ENCODE measurements around the gene COQ8A. TPM values are rescaled to one million over a fixed set of nuclear protein-coding genes. Genes with fewer than 3 reads are reported as not detected.

COQ8A gene
- total RNA-seq: 4.7 and 16.4 TPM in 2 replicates

DNA sequence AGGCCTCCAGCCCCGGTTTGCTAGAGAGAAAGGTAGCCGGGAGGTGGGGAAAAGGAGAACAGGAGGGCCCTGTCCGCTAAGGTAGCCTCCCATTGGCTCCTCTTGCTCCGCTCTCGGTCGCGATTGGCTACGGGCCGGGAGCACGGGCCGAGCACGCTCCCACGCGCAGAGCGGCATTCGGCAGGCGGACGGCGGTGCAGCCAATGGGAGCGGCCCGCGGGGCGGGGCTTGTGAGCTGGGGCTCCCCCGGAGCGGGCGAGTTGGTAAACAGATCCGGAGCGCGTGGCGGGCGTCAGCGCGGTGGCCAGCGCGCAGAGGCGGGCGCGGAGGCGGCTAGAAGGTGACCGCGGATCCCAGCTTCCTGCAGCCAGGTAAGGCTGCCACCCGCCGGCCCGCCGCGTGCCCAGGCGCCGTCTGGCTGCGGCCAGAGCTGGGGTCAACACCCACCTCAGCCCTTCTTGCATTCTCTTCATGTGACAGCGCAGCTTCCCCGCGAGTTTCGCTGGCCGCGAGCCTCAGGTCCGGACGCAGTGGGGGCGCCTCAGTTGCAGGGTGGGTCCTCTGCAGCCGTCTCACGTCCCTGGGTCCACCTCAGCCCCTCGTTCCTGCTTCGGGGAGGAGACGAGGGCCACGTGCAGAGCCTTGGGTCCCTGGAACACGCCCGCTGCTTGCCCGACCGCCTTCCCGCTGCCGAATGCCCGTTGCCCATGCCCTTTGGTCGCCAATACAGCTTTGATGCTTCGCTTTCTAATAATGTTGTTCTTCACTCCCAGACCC is at the start of gene COQ8A:
COQ8A (plus strand) TSS at position 266 of the 777 bp plus-strand sequence. CDS start 21,092 bp downstream, outside the sequence.
- peak; percentile 97 for DNase-seq (ENCODE audit: low read depth)

DNA sequence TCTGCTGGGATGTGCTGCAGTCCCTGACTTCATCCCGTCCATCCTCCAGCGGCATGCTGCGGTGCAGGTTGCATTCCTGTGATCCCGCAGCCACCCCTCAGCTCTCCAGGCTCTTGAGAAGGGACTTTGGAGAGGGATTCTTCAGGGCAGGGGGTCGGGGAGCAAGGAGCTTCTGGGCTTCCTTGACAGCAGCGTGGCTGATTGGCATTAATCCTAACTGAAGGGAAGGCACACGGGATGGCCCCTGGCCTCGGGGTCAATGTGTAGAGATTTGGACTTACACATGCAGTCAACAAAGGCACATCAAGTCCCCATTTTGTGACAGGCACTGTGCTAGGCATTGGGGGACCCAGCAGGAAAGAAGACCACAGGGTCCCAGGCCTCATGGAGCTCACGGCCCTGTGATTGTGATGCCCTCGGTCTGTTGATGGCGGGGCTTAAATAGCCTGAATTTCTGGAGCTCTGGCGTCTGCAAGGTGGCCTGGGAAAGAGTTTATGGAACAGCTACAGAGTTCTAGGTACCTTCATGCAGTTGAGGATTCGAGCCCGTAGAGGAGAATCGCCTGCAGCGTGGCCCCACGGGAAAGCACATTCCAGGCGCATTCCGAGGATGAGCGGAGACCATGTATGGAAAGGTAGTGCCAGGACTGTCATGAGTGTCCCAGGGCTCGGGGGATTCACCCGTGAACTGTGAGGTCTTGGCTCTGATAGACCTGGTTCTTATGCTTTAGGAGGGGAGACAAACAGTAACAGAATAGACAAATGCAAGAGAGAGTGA is 49.6 kb upstream of the COQ8A start:
- no peak for DNase-seq (ENCODE audit: low read depth)

DNA sequence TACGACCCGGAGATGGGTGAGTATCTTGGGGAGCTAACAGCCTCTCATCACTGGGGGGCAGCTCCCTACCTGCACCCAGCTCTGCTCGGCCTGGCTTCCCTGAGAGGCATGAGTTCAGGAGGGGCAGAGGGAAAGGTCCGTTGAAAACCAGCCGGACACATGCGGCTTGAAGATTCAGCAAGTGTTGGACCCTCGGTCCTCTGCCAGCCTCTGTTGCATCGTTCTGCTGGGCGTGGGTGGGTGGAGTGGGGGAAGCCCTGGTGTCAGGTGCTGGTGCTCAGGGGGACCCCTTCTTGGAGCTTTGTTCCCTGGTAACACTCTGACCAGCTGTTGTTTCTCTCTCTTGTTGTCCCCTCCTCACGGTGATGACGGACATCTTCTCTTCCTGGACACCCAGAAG is 48.7 kb upstream of the COQ8A start:
- no peak for DNase-seq (ENCODE audit: low read depth)

DNA sequence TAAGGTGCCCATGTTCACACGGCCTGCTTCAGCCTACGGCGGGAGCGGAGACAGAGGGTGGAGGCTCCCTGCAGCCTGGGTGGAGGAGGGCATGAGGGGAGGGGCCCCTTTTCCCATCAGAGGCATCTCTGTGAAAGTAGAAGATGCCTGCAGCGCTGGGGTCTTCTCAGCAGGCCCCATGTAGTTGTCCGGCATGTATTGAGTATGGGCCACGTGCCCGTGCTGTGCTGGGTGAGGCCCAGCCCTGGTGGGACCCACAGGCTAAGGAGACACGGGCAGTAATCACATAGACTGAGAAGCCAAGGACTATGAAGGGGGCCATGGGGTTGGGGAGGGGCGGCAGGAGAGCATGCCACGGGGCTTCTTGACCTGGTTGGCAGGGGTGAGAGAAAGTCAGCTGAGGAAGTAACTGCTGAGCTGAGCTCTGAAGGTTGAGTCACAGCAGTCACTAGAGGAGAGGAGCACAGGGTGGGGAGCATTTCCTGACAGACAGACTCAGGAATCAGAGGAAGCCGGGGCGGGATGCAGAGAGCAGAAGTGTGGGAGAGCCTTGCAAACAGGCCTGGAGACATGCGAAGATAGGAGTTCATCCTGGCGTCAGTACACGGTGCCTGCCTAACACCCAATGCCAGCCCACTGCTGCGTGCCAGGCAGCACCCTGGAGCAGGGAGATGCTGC is 48.1 kb upstream of the COQ8A start:
- DNase-seq (ENCODE audit: low read depth): no peak

DNA sequence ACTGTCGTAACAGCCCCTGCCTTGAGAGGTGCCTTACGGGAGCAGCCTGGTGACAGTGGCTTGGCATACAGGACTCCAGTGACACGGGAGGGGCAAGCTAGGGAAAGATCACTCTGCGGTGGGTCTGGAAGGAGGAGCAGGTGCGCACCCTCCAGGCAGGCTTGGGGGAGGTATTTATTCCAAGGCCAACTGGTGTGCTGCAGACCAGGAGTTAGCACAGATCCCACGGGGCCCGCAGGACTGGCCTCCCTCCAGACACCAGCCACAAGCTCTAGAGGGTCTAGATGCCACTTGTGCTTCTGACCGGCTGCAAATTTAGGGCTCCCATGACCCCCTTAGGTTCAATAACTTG is 47.6 kb upstream of the COQ8A start:
- no peak for DNase-seq (ENCODE audit: low read depth)

DNA sequence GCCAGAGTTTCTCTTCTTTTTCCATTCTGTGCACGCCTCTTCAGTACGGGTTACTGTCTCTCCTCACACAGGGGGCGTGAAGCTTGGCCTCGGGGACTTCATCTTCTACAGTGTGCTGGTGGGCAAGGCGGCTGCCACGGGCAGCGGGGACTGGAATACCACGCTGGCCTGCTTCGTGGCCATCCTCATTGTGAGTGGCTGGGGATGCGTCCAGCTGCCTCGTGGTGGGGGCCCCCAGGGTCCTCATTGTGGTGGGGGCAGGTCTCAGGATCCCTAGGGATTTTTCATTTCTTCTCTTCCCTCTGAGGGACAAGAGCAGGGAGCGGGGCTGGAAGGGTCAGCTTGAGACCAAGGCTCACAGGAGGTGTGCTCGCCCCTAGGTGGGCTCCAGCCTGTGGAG is 46.2 kb upstream of the COQ8A start:
- DNase-seq (ENCODE audit: low read depth): no peak

DNA sequence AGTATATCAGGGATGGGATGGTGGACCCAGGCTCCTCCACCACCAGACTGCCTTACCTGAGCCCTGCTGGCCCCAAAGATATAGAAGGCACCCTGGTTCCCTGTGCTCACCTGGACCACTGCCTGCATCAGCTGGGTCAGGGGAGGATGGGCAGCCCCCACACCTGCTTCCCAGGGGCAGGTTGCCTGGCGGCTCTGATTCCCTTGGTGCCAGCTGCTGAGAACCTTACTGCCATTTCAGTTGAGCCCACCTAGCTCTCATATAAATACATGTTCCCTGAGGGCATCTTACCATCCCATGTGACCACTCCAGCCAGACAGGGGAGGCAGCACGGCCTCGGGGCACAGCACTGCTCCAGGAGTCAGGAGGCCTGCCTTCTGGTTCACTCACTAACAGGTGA is 45.3 kb upstream of the COQ8A start:
- DNase-seq (ENCODE audit: low read depth): no peak

DNA sequence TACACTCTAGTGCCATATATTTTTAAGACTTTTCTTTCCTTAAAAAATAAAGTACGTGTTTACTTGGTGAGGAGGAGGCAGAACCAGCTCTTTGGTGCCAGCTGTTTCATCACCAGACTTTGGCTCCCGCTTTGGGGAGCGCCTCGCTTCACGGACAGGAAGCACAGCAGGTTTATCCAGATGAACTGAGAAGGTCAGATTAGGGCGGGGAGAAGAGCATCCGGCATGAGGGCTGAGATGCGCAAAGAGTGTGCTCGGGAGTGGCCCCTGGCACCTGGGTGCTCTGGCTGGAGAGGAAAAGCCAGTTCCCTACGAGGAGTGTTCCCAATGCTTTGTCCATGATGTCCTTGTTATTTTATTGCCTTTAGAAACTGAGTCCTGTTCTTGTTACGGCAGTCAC is 44.5 kb upstream of the COQ8A start:
- DNase-seq (ENCODE audit: low read depth): no peak

DNA sequence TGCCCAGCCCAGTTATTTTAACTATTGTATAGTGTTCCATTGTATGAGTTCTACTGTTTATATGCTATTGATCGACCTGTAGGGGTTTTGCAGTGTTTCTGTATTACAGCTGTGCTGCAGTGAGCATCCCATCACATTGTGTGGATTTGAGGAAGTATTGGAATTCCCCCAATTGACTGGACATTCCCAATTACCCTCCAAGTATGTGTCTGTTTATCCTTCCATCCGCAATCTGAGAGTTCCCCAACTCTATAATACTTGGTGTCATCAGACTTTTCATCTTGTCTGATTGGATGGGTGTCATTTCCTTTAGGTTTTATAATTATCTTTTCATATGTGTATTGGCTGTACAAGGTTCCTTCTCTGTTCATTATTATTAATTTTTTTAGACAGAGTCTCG is 41.8 kb upstream of the COQ8A start:
- DNase-seq (ENCODE audit: low read depth): no peak

DNA sequence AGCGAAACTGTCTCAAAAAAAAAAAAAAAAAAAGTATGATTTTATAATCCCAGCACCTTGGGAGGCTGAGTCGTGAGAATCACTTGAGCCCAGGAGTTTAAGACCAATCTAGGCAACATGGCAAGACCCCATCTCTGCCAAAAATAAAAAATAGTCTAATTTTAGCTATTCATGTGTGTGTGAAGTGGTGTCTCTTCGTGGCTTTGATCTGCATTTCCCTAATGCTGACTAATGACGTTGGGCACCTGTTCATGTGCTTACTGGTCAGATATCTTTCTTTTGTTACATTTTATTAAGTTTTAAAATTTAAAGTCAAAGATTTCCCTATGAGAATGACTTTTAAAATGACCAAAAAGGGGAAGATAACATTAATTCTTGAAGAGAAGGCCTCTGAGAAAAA is 38.7 kb upstream of the COQ8A start:
- no peak for DNase-seq (ENCODE audit: low read depth)

DNA sequence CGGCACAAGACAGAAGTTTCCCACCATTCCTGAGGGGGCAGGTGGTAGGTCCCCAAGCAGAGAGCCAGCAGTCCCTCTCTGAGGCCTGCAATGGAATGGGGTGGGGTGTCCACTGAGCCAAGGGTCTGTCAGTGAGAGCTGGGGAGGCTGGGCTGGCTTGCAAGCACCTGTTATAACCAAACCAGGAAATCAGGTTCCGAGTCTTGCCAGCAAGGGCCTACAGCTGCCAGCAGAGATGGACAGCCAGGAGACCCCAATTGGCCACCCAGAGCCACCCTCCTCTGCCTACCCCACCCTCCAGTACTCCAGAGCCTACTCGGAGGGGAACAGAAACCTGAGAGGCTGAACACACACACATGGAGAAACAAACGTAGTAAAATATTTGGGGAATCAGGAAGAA is 37.5 kb upstream of the COQ8A start:
- DNase-seq (ENCODE audit: low read depth): no peak

DNA sequence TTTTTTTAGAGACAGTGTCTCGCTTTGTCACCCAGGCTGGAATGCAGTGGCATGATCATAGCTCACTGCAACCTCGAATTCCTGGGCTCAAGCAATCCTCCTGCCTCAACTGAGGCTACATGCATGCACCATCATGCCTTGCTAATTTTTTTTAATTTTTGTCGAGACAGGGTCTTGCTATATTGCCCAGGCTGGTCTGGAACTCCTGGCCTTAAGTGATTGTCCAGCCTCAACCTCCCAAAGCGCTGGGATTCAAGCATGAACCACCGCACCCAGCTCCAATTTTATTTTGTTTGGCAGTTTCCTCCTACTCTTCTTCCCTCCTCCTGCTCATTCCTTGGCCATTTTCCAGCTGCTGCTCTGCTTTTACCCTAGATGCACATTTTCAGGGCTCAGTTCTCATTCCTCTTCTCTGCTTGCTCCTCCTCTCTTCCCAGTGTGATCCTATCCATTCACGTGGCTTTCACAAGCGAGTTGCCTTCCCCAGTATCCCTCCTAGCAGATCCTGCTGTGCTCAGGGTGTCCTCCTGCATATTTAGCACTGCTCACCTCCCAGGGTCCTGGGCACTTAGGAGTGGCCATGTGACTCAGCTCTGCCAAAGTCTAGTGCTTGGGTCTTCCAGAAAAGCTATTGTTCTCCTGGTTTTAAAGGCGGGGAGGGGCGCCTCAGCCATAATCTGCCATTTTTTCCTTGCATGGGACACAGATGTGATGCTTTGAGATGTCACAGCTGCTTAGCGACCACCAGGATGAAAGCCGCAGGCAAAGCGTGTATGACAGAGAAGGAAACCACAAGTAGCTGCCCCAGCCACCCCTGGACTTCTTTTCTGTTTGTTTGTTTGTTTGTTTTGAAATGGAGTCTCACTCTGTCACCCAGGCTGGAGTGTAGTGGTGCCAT is 36.0 kb upstream of the COQ8A start:
- no peak for DNase-seq (ENCODE audit: low read depth)

DNA sequence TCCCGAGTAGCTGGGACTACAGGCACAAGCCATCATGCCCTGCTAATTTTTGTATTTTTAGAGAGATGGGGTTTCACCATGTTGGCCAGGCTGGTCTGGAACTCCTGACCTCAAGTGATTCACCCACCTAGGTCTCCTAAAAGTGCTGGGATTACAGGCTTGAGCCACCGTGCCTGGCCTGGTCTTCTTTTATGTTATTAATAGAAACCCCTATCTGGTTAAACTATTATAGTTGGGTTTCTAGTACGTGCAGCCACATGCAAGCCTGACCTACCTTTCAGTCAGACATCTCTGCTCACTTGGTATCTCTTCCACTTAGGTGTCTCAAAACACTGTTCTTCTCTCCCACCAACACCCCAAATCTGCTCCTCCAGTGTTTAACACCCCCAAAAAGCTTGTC is 35.3 kb upstream of the COQ8A start:
- DNase-seq (ENCODE audit: low read depth): no peak

DNA sequence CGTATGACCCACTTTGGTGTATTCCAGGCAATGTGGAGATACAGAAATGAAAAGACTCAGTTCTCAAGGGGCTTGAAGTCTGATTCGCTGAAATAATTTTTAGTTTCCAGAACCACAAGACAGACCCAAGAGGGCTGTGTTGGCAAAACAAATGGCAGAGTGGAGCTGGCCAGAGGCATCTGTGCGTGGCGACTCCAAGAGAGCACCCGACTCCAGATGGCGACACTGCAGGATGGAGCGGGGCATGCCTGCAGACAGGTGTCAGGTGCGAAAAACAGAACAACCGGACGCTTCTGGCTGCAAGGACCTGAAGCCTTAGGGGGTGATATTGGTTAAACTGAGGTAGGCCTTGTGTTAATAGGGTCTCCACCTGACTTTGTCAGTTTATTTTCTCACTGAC is 31.7 kb upstream of the COQ8A start:
- DNase-seq (ENCODE audit: low read depth): no peak

DNA sequence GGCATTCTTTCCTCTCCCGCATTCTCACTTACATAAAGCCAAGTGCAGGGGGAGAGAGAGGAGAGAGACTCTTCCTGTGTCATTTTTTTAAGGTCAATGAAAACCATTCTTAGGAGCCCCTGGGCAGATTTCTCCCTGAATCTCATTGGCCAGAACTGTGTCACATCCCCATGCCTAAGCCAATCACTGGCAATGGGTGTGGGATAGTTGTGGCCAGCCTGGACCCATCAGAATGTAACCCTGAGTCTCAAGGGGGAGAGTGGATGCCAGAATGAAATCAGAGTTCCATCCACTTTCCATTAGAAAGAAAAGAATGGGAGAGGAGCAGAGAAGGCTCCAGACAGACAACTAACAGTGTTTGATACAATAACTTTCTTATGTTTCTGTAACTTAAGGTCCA is 31.2 kb upstream of the COQ8A start:
- DNase-seq (ENCODE audit: low read depth): no peak

DNA sequence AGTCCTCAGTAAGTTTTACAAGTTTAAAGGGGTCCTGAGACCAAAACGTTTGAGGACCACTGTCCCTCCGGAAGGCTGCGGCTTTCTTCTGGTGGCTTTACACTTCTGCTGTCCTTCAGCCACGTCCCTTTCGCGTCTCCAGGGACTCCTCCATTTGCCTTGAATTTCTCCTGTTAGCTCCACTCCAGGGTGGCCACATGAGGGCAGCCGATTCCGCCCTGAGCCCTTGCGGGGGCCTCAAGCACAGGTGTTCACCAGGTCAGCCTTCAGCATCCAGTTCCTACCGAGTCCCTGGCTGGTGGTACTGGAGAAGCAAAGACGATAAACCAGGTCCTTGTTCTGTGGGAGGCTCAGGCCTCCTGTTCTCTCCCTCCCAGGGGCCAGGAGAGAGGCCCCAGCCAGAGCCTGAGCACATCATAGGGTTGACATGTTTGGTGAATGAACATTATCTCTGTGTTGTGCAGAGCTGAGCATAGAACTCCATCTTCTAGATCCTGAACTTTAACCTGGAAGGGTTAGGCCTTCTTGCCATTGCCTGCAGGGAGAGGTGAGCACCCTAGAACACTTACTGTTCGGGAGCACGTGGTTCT is 27.4 kb upstream of the COQ8A start:
- peak; percentile 41 for DNase-seq (ENCODE audit: low read depth)

DNA sequence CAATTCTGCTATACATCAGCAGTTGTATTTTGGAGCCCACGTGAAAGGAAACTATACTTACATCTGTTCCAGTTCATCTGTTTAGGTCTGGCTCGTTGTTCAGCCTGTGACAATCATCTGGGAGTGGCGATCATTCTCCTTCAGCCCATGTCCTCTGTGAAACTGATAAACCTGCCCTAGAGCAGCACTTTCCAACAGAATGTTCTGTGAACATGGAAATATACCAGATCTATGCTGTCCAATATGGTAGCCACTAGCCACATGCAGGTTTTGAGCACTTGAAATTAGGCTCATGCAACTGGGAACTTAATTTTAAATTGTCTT is 24.5 kb upstream of the COQ8A start:
- DNase-seq (ENCODE audit: low read depth): no peak

DNA sequence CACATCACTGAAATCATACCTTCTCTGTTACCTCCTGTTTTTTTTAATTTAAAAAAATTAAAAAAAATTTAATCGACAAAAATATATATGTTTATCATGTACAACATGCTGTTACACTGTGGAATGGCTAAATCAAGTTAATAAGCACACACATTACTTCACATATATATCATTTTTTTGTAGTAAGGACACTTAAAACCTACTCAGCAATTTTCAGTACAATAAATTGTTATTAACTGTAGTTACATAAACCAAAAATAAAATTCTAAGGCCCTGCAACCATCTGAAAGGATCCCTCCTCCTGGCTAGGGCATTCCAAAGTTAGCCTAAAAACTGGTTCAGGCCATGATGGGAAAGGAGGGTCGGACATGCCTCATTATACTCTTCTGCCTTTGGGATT is 23.6 kb upstream of the COQ8A start:
- DNase-seq (ENCODE audit: low read depth): no peak

DNA sequence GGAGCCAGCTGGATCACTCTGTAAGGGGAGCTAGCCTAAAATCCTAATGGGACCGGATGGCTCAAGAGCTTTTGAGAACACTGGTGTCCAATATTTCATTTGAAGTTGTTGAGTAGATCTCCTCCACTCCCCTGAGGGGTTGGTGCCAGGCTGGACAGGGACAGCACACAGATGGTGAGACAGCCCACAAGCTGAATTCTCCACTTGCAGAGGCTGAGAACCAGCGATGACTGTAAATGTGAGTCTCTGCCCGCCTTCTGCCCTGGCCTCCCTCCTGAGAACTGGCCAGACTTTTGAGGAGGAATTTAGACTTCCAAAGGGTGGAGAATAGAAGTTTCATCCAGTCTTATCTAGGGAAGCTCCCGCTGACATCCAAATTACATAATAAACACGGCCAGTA is 20.5 kb upstream of the COQ8A start:
- DNase-seq (ENCODE audit: low read depth): no peak

DNA sequence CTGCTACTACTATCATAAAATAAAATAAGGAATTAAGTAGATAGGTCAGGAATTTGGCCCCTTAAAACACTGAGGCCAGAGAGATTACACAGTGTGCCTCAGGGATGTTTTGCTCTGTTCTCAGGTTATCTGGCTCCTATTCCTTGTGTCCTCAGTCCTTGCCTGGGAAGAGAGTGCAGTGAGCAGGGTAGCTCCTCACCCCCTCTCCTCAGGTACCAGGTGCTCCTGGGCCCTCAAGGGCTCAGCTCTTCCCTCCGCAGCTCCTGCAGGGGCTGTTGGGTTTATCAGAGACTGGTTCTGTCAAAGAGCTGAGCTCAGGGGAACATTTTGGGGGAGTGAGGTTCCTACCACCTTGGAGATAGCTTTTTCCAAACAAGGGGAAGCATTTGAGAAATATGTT is 20.1 kb upstream of the COQ8A start:
- no peak for DNase-seq (ENCODE audit: low read depth)

DNA sequence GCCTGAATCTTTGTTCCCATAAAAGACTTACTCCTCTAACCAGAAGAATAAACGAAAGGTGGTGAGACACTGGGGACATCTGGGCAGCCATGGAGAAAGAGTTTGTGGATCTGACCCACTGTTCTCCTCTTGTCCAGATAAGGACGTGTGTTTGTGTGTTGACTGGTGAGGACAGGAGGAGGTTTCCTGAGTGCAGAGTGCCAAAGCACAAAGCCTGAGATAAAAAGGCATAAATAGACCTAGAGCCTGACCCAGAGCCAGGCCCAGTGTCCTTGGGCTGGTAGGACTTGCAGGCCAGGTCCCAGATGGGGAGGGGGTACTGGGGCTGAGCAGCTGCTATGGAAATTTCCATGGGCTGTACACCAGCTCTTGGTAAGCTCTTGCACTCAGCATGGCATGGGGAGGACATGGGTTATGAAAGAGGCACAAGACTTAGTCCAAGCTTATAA is 19.6 kb upstream of the COQ8A start:
- DNase-seq (ENCODE audit: low read depth): no peak

DNA sequence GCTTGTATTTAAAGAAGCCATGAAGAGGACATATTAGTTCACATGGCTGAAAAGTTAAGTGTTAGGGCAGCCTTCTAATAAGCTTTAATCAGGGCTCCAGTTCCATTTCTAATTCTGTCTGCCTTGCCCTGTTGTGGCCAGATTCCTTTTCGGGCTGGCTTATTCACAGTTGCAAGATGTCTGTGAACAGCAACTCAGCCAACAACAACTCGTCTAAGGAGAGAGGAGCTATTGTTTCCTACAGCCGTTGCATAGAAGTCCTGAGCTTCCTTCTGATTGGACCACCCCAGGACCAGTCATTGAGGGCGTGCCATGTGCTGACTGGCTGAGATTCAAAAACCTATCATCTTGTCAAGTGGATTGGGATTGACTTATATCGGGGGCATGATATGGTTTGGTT is 18.6 kb upstream of the COQ8A start:
- no peak for DNase-seq (ENCODE audit: low read depth)

Data from renal cortical epithelial cell (primary cell).